Adrenal gland (tissue), 5 donors: ENCODE results near the gene OR56A1.

Source experiments
- POLR2A ChIP-seq, 2 donors: fragments of 450-650 bp; IDR thresholded peaks; one replicate each; pipeline ENCODE4 v1.6.1; 2017; ENCODE audit warnings: antibody characterized with exemption in 2 of 2, mild to moderate bottlenecking in 2 of 2, moderate library complexity in 1 of 2
- TF ChIP-seq, protein P1 (sequence below), 6 experiments: fragments of 450-650 bp in 4 of 6; fragments of 200-600 bp in 2 of 6; sonication (generic) in 1 of 6; IDR thresholded peaks; 1 replicate in 5 of 6; 2 replicates in 1 of 6; pipeline versions ENCODE4 v1.5.1 to v1.8.0; 2016 to 2021; ENCODE audit warnings: antibody characterized with exemption in 6 of 6, mild to moderate bottlenecking in 2 of 6, moderate library complexity in 1 of 6
- donor health status: DM: no; HTN: no; CAD: no.

DNA sequence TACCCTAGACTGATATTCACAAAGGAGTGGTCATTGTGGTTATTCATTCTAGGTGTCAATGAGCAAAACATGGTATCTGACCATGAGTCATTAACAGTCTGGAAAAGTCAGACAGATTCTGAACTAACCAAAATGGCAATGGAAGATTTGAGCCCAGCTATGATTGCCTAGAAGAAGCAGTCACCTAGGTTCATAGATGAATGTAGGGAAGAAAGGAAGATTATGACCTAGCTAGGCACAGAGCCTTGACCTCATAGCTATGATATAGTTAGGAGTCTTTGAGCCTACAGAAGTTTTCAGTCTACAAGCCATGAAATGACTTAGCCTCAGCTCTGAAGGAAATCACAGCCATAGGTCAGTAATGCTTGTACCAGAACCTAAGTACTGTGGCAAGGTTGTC, 24.2 kb downstream of the OR56A1 start:
- TF ChIP-seq, protein P1, sequence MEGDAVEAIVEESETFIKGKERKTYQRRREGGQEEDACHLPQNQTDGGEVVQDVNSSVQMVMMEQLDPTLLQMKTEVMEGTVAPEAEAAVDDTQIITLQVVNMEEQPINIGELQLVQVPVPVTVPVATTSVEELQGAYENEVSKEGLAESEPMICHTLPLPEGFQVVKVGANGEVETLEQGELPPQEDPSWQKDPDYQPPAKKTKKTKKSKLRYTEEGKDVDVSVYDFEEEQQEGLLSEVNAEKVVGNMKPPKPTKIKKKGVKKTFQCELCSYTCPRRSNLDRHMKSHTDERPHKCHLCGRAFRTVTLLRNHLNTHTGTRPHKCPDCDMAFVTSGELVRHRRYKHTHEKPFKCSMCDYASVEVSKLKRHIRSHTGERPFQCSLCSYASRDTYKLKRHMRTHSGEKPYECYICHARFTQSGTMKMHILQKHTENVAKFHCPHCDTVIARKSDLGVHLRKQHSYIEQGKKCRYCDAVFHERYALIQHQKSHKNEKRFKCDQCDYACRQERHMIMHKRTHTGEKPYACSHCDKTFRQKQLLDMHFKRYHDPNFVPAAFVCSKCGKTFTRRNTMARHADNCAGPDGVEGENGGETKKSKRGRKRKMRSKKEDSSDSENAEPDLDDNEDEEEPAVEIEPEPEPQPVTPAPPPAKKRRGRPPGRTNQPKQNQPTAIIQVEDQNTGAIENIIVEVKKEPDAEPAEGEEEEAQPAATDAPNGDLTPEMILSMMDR (IDR thresholded peaks at IDR 0.05): no peak
- no peak for TF ChIP-seq POLR2A (IDR thresholded peaks at IDR 0.05)
